ENCODE results near the gene SOX9.

SOX9 gene

DNA sequence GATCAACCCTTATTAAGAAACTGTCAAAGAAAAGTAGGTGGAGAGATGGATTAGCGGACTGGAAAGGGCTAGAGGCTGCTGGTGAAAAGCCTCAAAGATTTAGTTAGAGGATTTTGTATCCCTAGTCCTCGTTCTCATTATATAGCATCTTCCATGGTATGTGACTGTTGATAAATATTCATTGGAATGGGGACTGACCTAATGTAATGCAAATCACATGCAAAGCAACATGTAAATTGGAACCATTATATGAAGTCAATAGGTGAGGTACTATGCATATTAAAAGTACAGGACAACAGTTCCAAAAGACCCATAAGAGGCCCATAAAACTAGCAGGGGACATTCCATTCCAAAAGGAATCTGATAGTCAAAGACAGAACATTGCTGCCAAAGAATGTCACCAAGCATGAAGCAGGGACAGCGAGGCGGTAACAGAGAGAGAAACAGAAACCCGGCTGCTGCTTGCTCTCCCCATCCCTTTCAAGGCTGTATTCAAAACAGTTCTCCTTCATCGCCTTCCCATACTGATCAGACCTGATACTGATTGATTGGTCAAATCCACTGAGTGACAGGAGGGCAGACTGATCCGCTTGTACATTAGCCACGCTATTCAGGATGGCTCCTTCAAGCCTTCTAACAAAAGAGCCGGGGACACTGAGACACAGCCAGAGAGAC is 44.5 kb downstream of the SOX9 start:
- DNase-seq: no peak

DNA sequence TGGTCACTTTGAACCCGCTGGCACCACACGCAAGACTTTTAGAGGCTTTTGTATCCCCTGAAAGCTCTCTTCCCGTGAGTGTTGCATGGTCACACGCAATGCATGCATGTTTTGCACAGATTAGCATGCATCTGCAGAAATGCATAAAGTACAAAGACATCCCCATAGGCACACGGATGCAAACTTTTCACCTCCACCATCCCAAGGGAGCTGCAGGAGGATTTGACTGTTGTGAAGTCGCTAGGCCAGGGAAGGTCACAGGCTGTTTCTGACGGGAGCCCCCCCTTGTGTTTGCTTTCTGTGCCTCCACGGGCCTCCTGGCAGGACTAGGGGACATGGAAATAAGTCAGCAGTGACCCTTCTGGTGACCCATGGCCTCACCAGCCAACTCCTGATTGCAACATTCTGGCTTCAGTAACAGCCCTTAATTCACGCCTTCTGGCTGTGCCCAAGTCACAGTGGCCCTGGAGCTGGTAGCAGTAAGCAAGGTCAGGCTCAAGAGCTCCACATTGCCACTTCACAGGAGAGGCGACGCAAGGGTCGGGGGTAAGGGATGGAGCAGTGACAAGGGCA is 45.1 kb downstream of the SOX9 start:
- no peak for DNase-seq

- DNase-seq: no peak
Observed at GRCh38 chr17:72167593-72167992, 46.8 kb downstream of the SOX9 start.

- no peak for DNase-seq
Observed at GRCh38 chr17:72169823-72170222, 49.0 kb downstream of the SOX9 start.

DNA sequence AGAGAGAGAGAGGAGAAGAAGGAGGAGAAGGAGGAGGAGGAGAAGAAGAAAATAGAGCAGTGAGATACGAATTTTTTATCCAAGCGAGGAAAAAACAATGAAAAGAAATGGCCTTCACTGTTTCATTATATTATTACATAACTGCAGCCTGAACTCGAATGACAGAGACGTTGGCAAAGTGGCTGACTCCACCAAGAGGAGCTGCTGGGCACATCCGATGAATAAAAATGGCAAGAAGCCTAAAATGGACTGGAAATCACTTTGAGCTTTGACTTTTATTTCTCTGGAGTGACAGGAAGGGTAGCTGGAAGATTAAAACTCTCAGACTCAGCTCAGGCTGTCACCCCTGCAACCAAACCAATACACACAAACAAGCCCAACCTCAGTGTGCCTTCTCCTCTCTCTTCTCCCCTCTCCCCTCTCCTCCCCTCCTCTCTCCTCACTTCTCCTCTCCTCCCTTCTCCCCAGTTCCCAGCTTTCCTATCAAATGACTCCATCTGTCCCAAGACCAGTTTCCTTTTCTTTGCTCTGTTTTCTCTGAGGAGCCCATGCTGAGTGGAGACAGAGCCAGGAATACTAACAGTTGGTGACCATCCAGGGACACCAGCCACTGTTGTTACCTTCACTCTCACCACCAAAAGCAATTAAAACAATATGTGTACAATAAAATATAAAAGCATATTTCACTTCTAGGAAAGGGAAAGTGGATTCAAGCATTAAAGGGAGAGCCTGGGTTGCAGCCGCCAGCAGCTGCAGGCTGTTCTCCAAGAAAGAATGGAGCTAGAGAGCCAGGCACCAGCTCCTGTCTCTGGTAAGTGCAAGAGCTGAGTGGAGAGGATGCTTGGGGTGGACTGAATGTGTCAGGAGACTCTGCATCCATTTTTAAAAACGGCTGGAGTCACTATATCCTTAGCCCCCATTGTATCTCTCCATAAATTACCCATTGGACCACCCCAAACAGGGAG is 51.2 kb downstream of the SOX9 start:
- peak; percentile 35 for DNase-seq

- DNase-seq: peak; percentile 95
Observed at GRCh38 chr17:72173499-72174116, 52.8 kb downstream of the SOX9 start.

DNA sequence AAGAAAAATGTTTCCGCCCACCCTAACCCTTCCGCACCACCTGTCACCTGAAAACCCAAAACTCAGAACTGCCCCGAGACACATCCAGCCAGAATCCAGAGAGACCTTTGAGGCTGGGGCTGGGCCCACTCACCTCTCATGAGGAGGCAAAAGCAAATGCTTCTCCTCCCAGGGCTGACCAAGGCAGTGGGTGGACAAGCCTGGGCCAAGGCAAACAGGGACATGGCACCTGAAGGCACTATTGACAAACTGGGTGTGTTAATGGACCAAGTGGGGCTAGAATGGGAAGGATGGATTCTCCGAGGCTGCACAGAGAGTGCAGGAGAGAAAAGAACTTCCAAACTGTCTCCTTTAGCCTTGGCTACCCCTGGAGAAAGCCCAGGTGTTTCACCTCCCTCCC is 54.4 kb downstream of the SOX9 start:
- peak; percentile 60 for DNase-seq
